Kidney (tissue), 14 donors: ENCODE data around the gene PAPOLG. TPM values are rescaled to one million over a fixed set of nuclear protein-coding genes. Genes with fewer than 3 reads are reported as not detected.

Source experiments
- DNase-seq, 5 donors: peaks; one replicate each; pipeline ENCODE4 v3.0.0-alpha.2; 2013 to 2020
- FAIRE-seq: peaks from 2 replicates; lab custom pipeline; 2012; peaks lifted over from hg19 to GRCh38; lab: Jason Lieb, UNC
- H3K27ac ChIP-seq, 2 donors: one replicate each; pipeline ENCODE4 v1.7.0; 2013; ENCODE audit warnings: low read depth in 2 of 2, low read length in 2 of 2, inconsistent platforms in 1 of 2
- H3K27me3 ChIP-seq: one replicate; pipeline ENCODE4 v1.7.1; 2013; ENCODE audit warnings: low read length, inconsistent platforms; ENCODE audit not compliant: control insufficient read depth, insufficient read depth
- H3K36me3 ChIP-seq, 3 donors: one replicate each; pipeline versions ENCODE4 v1.7.0 to v1.7.1; 2013; ENCODE audit warnings: low read length in 3 of 3, control low read depth in 1 of 3, inconsistent platforms in 1 of 3; ENCODE audit not compliant: insufficient read depth in 3 of 3, control insufficient read depth in 2 of 3
- H3K4me1 ChIP-seq, 3 donors: one replicate each; pipeline versions ENCODE4 v1.7.0 to v1.7.1; 2013; ENCODE audit warnings: low read length in 3 of 3, inconsistent platforms in 1 of 3, low read depth in 1 of 3; ENCODE audit not compliant: control insufficient read depth in 2 of 3, insufficient read depth in 2 of 3
- H3K4me3 ChIP-seq, 3 donors: one replicate each; pipeline versions ENCODE4 v1.7.0 to v1.8.1; 2013; ENCODE audit warnings: low read length in 3 of 3, control low read depth in 1 of 3, inconsistent platforms in 1 of 3
- H3K9ac ChIP-seq, 3 donors: one replicate each; pipeline versions ENCODE4 v1.7.0 to v1.7.1; 2013; ENCODE audit warnings: low read length in 3 of 3, control low read depth in 1 of 3, inconsistent platforms in 1 of 3
- H3K9me3 ChIP-seq, 3 donors: one replicate each; pipeline versions ENCODE4 v1.7.0 to v1.7.1; 2013; ENCODE audit warnings: low read length in 3 of 3, control low read depth in 1 of 3, inconsistent platforms in 1 of 3; ENCODE audit not compliant: control insufficient read depth in 2 of 3, insufficient read depth in 1 of 3
- CTCF ChIP-seq: IDR thresholded peaks from 3 replicates; pipeline ENCODE4 v1.5.1; 2012; ENCODE audit warnings: mild to moderate bottlenecking, moderate library complexity, borderline replicate concordance; ENCODE audit not compliant: insufficient read depth; ENCODE audit errors: extremely low read depth
- intact Hi-C: fragments of 100-400 bp; cut with DNase I; formaldehyde crosslinking; loops from one replicate; pipeline ENCODE4 v1.11.1; 2022
- polyA plus RNA-seq: library from polyadenylated mRNA; stranded (reverse); fragments of 350-450 nt; fragmentation: Illumina TruSeq; extraction: RNeasy Lipid Tissue Mini Kit (QIAGEN cat#74804); gene quantifications from one replicate; pipeline ENCODE4 v1.2.3, GENCODE V29; 2014; ENCODE audit warnings: low read depth, low replicate concordance; ENCODE audit not compliant: insufficient read depth
- total RNA-seq: library from RNA; stranded (reverse); fragmentation: NEBNext Ultra II Directional; extraction: Animal tissue kit (Norgen Biotek cat#: 25700); gene quantifications from one replicate; pipeline ENCODE4 v1.2.1, GENCODE V29; 2021
- donor health status: control.
- donor health status: control.
- donor health status: control.
- donor health status: control.
- donor health status: control.
- donor health status: DM: yes; HTN: yes; CAD: no.
- donor health status: Normal renal cell carcinoma (clear cell type).

PAPOLG gene
- total and polyA plus RNA-seq, 2 donors from 2014 or later: 3.0 to 12.2 TPM

GRCh38 chr2:60764736-60765534, 8.9 kb downstream of the PAPOLG start:
- TF ChIP-seq CTCF: no peak
- no peaks in the 10 kb centered on the region for H3K9me3 ChIP-seq
- no peak for DNase-seq
- intact Hi-C loops: no loop called here
- peaks cover 3 to 23% (median 13%) of the 10 kb centered on the region in 3 donors for H3K36me3 ChIP-seq
- no peak for FAIRE-seq
- no peaks in the 10 kb centered on the region for H3K27me3 ChIP-seq
- no peak overlapping the region for H3K4me3 ChIP-seq
- no peak overlapping the region for H3K27ac ChIP-seq
- H3K9ac ChIP-seq: no peak overlapping the region
- H3K4me1 ChIP-seq: peaks cover 0 to 1% (median 0%) of the 10 kb centered on the region in 3 donors

GRCh38 chr2:60766283-60766682, 10.2 kb downstream of the PAPOLG start:
- intact Hi-C loops: no loop called here
- H3K36me3 ChIP-seq: peaks cover 4 to 14% (median 13%) of the 10 kb centered on the region in 3 donors
- H3K4me3 ChIP-seq: no peak overlapping the region
- no peaks in the 10 kb centered on the region for H3K27me3 ChIP-seq
- H3K9ac ChIP-seq: no peak overlapping the region
- H3K9me3 ChIP-seq: no peaks in the 10 kb centered on the region
- no peak for TF ChIP-seq CTCF
- no peaks in the 10 kb centered on the region for H3K4me1 ChIP-seq
- FAIRE-seq: no peak
- no peak for DNase-seq
- no peak overlapping the region for H3K27ac ChIP-seq

GRCh38 chr2:60771508-60771907, 15.4 kb downstream of the PAPOLG start:
- Histone ChIP-seq H3K9ac (no peak overlapping the region), H3K9me3 (no peaks in the 10 kb centered on the region), H3K4me3 (no peak overlapping the region), H3K27me3 (no peaks in the 10 kb centered on the region), H3K27ac (no peak overlapping the region), H3K36me3 (peaks cover 4 to 31% (median 5%) of the 10 kb centered on the region in 3 donors), H3K4me1 (no peaks in the 10 kb centered on the region)
- FAIRE-seq (no peak), DNase-seq (no peak)
- no peak for TF ChIP-seq CTCF
- intact Hi-C loops: no loop called here
